KG1 (cell line): ENCODE measurements around the gene CEP41.

ENCODE experiments used
- DNase-seq: peaks from one replicate; lab custom pipeline; 2025; lab: John Stamatoyannopoulos, UW

CEP41 gene

GRCh38 chr7:130369110-130369711 is 71.6 kb downstream of the CEP41 start:
- DNase-seq, result peak; percentile 15

GRCh38 chr7:130367836-130368746 is 72.7 kb downstream of the CEP41 start:
- DNase-seq, result no peak

- DNase-seq, result no peak
Observed at GRCh38 chr7:130367088-130367755, 73.6 kb downstream of the CEP41 start.

- no peak for DNase-seq
Observed at GRCh38 chr7:130366564-130366963, 74.3 kb downstream of the CEP41 start.

GRCh38 chr7:130365511-130366441 is 75.0 kb downstream of the CEP41 start:
- no peak for DNase-seq

GRCh38 chr7:130365088-130365487 is 75.7 kb downstream of the CEP41 start:
- DNase-seq, result no peak

GRCh38 chr7:130364451-130364850 is 76.4 kb downstream of the CEP41 start:
- DNase-seq, result no peak

GRCh38 chr7:130363026-130363847 is 77.6 kb downstream of the CEP41 start:
- DNase-seq, result no peak

- no peak for DNase-seq
Observed at GRCh38 chr7:130362251-130362816, 78.5 kb downstream of the CEP41 start.

- no peak for DNase-seq
Observed at GRCh38 chr7:130361681-130362080, 79.1 kb downstream of the CEP41 start.

- DNase-seq, result no peak
Observed at GRCh38 chr7:130360518-130360917, 80.3 kb downstream of the CEP41 start.

GRCh38 chr7:130359276-130359857 is 81.4 kb downstream of the CEP41 start:
- DNase-seq, result no peak

GRCh38 chr7:130358471-130358870 is 82.3 kb downstream of the CEP41 start:
- DNase-seq, result no peak

GRCh38 chr7:130356876-130357611 is 83.8 kb downstream of the CEP41 start:
- DNase-seq, result no peak

- DNase-seq, result no peak
Observed at GRCh38 chr7:130356121-130356875, 84.5 kb downstream of the CEP41 start.

GRCh38 chr7:130353196-130353595 is 87.6 kb downstream of the CEP41 start:
- no peak for DNase-seq

GRCh38 chr7:130352194-130353074 is 88.4 kb downstream of the CEP41 start:
- DNase-seq, result no peak

- no peak for DNase-seq
Observed at GRCh38 chr7:130351791-130352090, 89.1 kb downstream of the CEP41 start.
